ENCODE measurements around the gene RAD51C. TPM values are rescaled to one million over a fixed set of nuclear protein-coding genes. Genes with fewer than 3 reads are reported as not detected.

Gene RAD51C
- polyA plus RNA-seq, 1 donor (not counting 4 experiments of a cell fraction or from before 2014, with no cell fraction given): 41.8 TPM

DNA sequence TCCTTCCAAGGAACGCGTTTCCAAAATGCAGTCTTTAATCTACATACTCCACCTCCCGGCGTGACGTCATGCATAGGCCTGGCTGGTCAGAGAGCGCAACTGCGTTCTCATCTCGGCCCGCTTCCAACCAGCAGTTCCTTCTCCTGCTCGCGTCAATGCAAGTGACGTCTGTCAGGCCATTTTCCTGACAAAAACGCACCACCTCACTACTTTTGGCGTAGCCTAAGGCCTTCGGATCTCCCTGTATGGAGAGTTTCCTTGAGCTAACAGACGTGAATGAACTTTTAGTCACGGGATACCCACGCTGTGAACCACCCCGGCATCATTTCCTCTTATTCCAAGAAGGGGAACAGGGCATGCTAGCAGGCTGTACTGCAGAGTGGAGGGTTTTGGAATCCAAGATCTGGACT is 25.5 kb upstream of the RAD51C start:
- H2AFZ ChIP-seq (ENCODE audit: control insufficient read depth, low read length): no peak overlapping the region
- TF ChIP-seq EZH2 (IDR thresholded peaks at IDR 0.05; ENCODE audit: low read length): no peak
- TF ChIP-seq, protein P1, sequence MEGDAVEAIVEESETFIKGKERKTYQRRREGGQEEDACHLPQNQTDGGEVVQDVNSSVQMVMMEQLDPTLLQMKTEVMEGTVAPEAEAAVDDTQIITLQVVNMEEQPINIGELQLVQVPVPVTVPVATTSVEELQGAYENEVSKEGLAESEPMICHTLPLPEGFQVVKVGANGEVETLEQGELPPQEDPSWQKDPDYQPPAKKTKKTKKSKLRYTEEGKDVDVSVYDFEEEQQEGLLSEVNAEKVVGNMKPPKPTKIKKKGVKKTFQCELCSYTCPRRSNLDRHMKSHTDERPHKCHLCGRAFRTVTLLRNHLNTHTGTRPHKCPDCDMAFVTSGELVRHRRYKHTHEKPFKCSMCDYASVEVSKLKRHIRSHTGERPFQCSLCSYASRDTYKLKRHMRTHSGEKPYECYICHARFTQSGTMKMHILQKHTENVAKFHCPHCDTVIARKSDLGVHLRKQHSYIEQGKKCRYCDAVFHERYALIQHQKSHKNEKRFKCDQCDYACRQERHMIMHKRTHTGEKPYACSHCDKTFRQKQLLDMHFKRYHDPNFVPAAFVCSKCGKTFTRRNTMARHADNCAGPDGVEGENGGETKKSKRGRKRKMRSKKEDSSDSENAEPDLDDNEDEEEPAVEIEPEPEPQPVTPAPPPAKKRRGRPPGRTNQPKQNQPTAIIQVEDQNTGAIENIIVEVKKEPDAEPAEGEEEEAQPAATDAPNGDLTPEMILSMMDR (optimal IDR thresholded peaks at IDR 0.05 in 1 of 3, IDR thresholded peaks at IDR 0.05 in 1 of 3, conservative IDR thresholded peaks at IDR 0.05 in 1 of 3; ENCODE audit: extremely low read depth in 1 of 3, insufficient read depth in 2 of 3, low read length in 3 of 3): no peak
- H3K27me3 ChIP-seq (ENCODE audit: control insufficient read depth, extremely low read depth, insufficient read depth, low read length): no peaks in the 10 kb centered on the region
- DNase-seq (ENCODE audit: low read depth, low spot score) (no peak), FAIRE-seq (no peak)
- H4K20me1 ChIP-seq (ENCODE audit: control insufficient read depth, extremely low read depth, insufficient read depth, low read length): no peaks in the 10 kb centered on the region
- dilution Hi-C loops (cut with MboI; ENCODE audit: extremely low pct_ligation_motif_present, low sequenced_read_pairs): no loop called here
- H3K36me3 ChIP-seq (ENCODE audit: control insufficient read depth in 2 of 2, extremely low read depth in 1 of 2, insufficient read depth in 2 of 2, low read length in 2 of 2): no peaks in the 10 kb centered on the region
- H3K4me2 ChIP-seq (ENCODE audit: control insufficient read depth, extremely low read depth, insufficient read depth, low read depth, low read length): peak overlapping the region; percentile 22
- H3K9me1 ChIP-seq (ENCODE audit: control insufficient read depth, extremely low read depth, insufficient read depth, low read length): no peaks in the 10 kb centered on the region
- no peak overlapping the region for H3K4me3 ChIP-seq (ENCODE audit: control insufficient read depth in 2 of 3, extremely low read depth in 1 of 3, insufficient read depth in 2 of 3, low read depth in 1 of 3, low read length in 3 of 3)
- no peaks in the 10 kb centered on the region for H3K79me2 ChIP-seq (ENCODE audit: control insufficient read depth, insufficient read depth, low read length)
- no peak overlapping the region for H3K27ac ChIP-seq (ENCODE audit: control insufficient read depth, insufficient read depth, low read length)
- H3K4me1 ChIP-seq (ENCODE audit: control insufficient read depth, extremely low read depth, insufficient read depth, low read length): peaks cover 5% of the 10 kb centered on the region
- no peak overlapping the region for H3K9ac ChIP-seq (ENCODE audit: control insufficient read depth, extremely low read depth, insufficient read depth, low read length)
- no peaks in the 10 kb centered on the region for H3K9me3 ChIP-seq (ENCODE audit: control insufficient read depth, low read depth, low read length)

DNA sequence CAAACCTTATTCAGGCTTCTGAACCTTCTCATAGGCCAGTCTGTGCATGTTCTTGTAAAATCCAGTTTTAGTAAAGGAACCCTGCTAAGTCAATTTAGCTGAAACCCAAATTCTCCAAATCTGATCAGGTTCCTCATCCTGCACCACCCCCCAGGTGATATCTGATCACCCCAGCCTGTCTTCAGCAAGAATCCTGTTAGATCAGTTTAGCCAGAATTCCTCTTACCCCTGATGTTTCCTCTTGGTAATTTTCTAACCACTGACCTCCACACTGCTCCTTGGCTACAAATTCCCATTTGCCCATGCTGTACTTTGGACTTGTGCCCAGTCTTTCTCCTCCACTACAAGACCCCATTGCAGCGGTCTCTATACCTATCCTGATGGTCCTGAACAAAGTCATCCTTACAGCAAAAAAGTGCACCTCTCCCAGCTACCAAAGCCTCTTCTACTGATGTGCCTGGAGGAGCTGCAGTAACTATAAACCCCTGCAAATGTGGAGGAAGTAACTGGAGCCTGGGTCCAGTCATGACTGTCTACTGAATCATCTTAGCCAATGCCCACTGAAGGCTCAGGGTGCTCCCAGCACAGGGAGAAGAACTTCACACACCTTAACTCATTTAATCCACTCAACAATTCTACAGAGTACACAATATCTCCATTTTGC is 24.3 kb upstream of the RAD51C start:
- Histone ChIP-seq H3K27ac (ENCODE audit: control insufficient read depth, insufficient read depth, low read length) (no peak overlapping the region), H4K20me1 (ENCODE audit: control insufficient read depth, extremely low read depth, insufficient read depth, low read length) (no peaks in the 10 kb centered on the region), H3K36me3 (ENCODE audit: control insufficient read depth in 2 of 2, extremely low read depth in 1 of 2, insufficient read depth in 2 of 2, low read length in 2 of 2) (no peaks in the 10 kb centered on the region), H3K79me2 (ENCODE audit: control insufficient read depth, insufficient read depth, low read length) (no peaks in the 10 kb centered on the region), H3K4me3 (ENCODE audit: control insufficient read depth in 2 of 3, extremely low read depth in 1 of 3, insufficient read depth in 2 of 3, low read depth in 1 of 3, low read length in 3 of 3) (no peak overlapping the region), H3K9me1 (ENCODE audit: control insufficient read depth, extremely low read depth, insufficient read depth, low read length) (no peaks in the 10 kb centered on the region), H3K27me3 (ENCODE audit: control insufficient read depth, extremely low read depth, insufficient read depth, low read length) (no peaks in the 10 kb centered on the region), H3K4me2 (ENCODE audit: control insufficient read depth, extremely low read depth, insufficient read depth, low read depth, low read length) (no peak overlapping the region), H3K9ac (ENCODE audit: control insufficient read depth, extremely low read depth, insufficient read depth, low read length) (no peak overlapping the region), H2AFZ (ENCODE audit: control insufficient read depth, low read length) (no peak overlapping the region), H3K9me3 (ENCODE audit: control insufficient read depth, low read depth, low read length) (no peaks in the 10 kb centered on the region), H3K4me1 (ENCODE audit: control insufficient read depth, extremely low read depth, insufficient read depth, low read length) (peaks cover 5% of the 10 kb centered on the region)
- TF ChIP-seq, protein P1 (optimal IDR thresholded peaks at IDR 0.05 in 1 of 3, IDR thresholded peaks at IDR 0.05 in 1 of 3, conservative IDR thresholded peaks at IDR 0.05 in 1 of 3; ENCODE audit: extremely low read depth in 1 of 3, insufficient read depth in 2 of 3, low read length in 3 of 3): no peak
- TF ChIP-seq EZH2 (IDR thresholded peaks at IDR 0.05; ENCODE audit: low read length): no peak
- FAIRE-seq (no peak), DNase-seq (ENCODE audit: low read depth, low spot score) (no peak)
- dilution Hi-C loops (cut with MboI; ENCODE audit: extremely low pct_ligation_motif_present, low sequenced_read_pairs): no loop called here
